Measurements from ENCODE around the gene PDGFA.

DNA sequence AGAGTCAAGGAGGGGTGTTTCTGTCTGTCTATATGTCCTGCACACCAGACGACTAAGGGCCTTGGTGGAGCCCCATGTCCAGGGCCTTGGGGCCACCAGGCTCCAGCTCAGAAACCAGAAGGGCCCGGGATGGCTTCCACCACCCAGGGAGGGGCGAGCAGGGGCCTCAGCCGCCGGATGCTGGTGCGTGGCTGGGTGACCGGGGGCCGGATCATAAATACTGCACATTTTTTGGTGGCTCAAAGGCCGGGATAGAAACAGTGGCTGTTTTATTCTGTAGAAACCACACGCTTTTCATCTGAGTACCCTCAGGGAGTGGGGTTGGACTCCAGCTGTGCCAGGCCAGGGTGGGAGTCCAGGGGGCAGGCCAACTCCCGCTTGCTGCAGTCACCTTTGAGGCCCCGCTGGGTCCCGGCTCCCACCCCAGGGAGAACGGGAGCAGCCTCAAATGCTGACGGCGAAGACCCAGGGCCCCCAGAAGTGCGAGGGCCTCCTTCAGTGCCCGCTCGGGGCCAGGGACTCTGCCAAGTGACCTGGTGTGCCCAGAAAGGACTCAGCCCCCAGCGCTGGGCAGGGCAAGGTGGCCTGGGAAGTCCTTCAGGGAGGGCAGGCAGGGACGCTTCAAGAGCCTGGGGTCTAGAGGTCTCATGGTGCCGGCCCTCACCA lies 28.2 kb downstream of the PDGFA start:
- TF ChIP-seq, protein P1, sequence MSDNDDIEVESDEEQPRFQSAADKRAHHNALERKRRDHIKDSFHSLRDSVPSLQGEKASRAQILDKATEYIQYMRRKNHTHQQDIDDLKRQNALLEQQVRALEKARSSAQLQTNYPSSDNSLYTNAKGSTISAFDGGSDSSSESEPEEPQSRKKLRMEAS (IDR thresholded peaks at IDR 0.05) = no peak
- TF ChIP-seq CREB1 (IDR thresholded peaks at IDR 0.05; ENCODE audit: low read depth) (no peak), TCF12 (IDR thresholded peaks at IDR 0.05; ENCODE audit: low read depth) (no peak)

Measured in Ishikawa (cell line).